Omental fat pad (tissue), 4 donors: ENCODE data around the gene CREB3. TPM values are rescaled to one million over a fixed set of nuclear protein-coding genes. Genes with fewer than 3 reads are reported as not detected.

Experiments
- ATAC-seq: fragments of 150-250 bp; one replicate; pipeline ENCODE4 v1.9.1; 2016; ENCODE audit warnings: mild to moderate bottlenecking, moderate library complexity; ENCODE audit not compliant: low FRiP score
- DNase-seq: peaks from one replicate; pipeline ENCODE4 v3.0.0-alpha.2; 2019; ENCODE audit warnings: low spot score
- CTCF ChIP-seq, 3 donors: fragments of 450-650 bp; IDR thresholded peaks; one replicate each; pipeline ENCODE4 v1.5.1; 2016 to 2017; ENCODE audit warnings: antibody characterized with exemption in 3 of 3, mild to moderate bottlenecking in 3 of 3, moderate library complexity in 2 of 3
- total RNA-seq, 4 donors: library from RNA; depleted of rRNA; stranded (reverse); fragments of >200 nt; gene quantifications; one replicate each; pipeline ENCODE4 v1.1.0, GENCODE V29; 2016

CREB3 gene
- total RNA-seq, 4 donors from 2014 or later, result 43.2 to 48.3 (median 45.8) TPM

- TF ChIP-seq CTCF (IDR thresholded peaks at IDR 0.05), result no peak
- ATAC-seq (no peak), DNase-seq (no peak)
Observed at GRCh38 chr9:35730486-35730854, 2.0 kb upstream of the CREB3 start.

- ATAC-seq (no peak), DNase-seq (no peak)
- TF ChIP-seq CTCF (IDR thresholded peaks at IDR 0.05), result no peak
Observed at GRCh38 chr9:35731415-35732184, 866 bp upstream of the CREB3 start.

GRCh38 chr9:35732800-35733541 lies 505 bp downstream of the CREB3 start:
- TF ChIP-seq CTCF (IDR thresholded peaks at IDR 0.05), result no peak
- no peak for DNase-seq
- ATAC-seq, result peak; percentile 0

GRCh38 chr9:35734096-35734495 lies 1.6 kb downstream of the CREB3 start:
- DNase-seq (no peak), ATAC-seq (no peak)

GRCh38 chr9:35736201-35736633 lies 3.8 kb downstream of the CREB3 start:
- DNase-seq (no peak), ATAC-seq (no peak)
- TF ChIP-seq CTCF (IDR thresholded peaks at IDR 0.05), result peak in 1 of 3 donors; percentile 13

More at GRCh38 chr9:35734096-35734495, 1.6 kb downstream of the CREB3 start:
- no peak for TF ChIP-seq CTCF (IDR thresholded peaks at IDR 0.05)

GRCh38 chr9:35737143-35737542 lies 4.7 kb downstream of the CREB3 start:
- ATAC-seq (no peak), DNase-seq (no peak)
- no peak for TF ChIP-seq CTCF (IDR thresholded peaks at IDR 0.05)
